ENCODE measurements around the gene BEND7. TPM values are rescaled to one million over a fixed set of nuclear protein-coding genes. Genes with fewer than 3 reads are reported as not detected.

BEND7 gene
- polyA plus RNA-seq, 1 donor (not counting 4 experiments of a cell fraction or from before 2014, with no cell fraction given), result 4.4 TPM

DNA sequence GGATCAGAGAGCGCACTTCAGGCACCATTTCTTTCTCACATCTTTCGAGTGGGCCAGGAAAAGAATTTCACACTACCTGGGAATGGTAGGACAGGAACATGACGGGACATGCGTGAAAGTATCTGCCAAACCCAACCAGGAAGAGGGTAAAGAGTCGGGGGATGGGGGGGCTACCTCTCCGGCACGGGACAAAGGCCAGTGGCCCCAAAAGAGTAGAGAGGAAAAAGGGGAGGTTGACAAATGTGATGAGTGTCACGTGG, 830 bp upstream of the BEND7 start:
- peak overlapping the region; percentile 56 for H3K4me2 ChIP-seq (ENCODE audit: control insufficient read depth, extremely low read depth, insufficient read depth, low read depth, low read length)

DNA sequence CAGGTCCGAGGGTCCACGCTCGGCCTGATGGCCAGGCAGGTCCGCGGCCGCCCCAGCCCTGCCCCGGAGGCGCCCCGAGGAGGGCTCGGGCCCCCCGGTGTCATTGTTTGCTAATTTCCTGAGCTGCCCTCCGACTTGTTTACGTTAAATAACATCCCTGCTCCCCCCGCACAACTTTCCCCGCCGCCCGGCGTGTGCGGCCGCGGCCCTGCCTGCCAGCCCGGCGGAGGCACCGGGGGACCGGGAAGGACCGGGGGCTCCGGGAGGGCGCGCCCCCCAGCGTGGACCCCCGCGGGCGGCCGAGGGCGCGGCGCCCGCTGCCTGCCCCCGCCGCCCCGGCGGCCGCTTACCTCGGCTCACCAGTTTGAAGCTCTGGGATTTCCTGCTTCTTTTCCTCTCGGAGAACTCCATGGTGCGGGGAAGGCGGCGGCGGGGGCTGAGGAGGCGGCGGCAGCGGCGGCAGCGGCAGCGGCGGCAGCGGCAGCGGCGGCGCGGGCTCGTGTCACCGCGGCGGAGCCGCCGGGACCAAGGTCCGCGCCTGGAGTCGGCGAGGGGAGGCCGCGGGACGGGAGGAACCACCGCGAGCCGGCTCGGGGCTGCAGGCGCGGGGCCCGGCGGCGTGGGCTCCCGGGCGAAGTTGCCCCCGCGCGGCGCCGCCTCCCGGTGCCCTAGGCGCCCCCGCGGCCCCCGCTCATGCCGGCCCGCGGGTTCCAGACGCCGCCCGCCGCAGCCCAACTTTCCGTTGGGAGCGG, 515 bp downstream of the BEND7 start:
- H3K4me2 ChIP-seq (ENCODE audit: control insufficient read depth, extremely low read depth, insufficient read depth, low read depth, low read length), result peak overlapping the region; percentile 82
- no peaks in the 10 kb centered on the region for H4K20me1 ChIP-seq (ENCODE audit: control insufficient read depth, extremely low read depth, insufficient read depth, low read length)
- no peaks in the 10 kb centered on the region for H3K27me3 ChIP-seq (ENCODE audit: control insufficient read depth, extremely low read depth, insufficient read depth, low read length)
- no peaks in the 10 kb centered on the region for H3K9me3 ChIP-seq (ENCODE audit: control insufficient read depth, low read depth, low read length)
- H3K9ac ChIP-seq (ENCODE audit: control insufficient read depth, extremely low read depth, insufficient read depth, low read length), result peak overlapping the region; percentile 50
- H3K79me2 ChIP-seq (ENCODE audit: control insufficient read depth, insufficient read depth, low read length), result no peaks in the 10 kb centered on the region
- no peak overlapping the region for H3K27ac ChIP-seq (ENCODE audit: control insufficient read depth, insufficient read depth, low read length)
- no peaks in the 10 kb centered on the region for H3K36me3 ChIP-seq (ENCODE audit: control insufficient read depth in 2 of 2, extremely low read depth in 1 of 2, insufficient read depth in 2 of 2, low read length in 2 of 2)
- H3K4me3 ChIP-seq (ENCODE audit: control insufficient read depth in 2 of 3, extremely low read depth in 1 of 3, insufficient read depth in 2 of 3, low read depth in 1 of 3, low read length in 3 of 3), result peak overlapping the region; percentile 49 to 77 (median 71)
- H3K9me1 ChIP-seq (ENCODE audit: control insufficient read depth, extremely low read depth, insufficient read depth, low read length), result no peaks in the 10 kb centered on the region
- dilution Hi-C loops (cut with MboI; ENCODE audit: extremely low pct_ligation_motif_present, low sequenced_read_pairs), result no loop called here
- H2AFZ ChIP-seq (ENCODE audit: control insufficient read depth, low read length), result peak overlapping the region; percentile 39
- DNase-seq (ENCODE audit: low read depth, low spot score), result no peak
- no peak for FAIRE-seq
- no peak for TF ChIP-seq CTCF (optimal IDR thresholded peaks at IDR 0.05 in 1 of 3, IDR thresholded peaks at IDR 0.05 in 1 of 3, conservative IDR thresholded peaks at IDR 0.05 in 1 of 3; ENCODE audit: extremely low read depth in 1 of 3, insufficient read depth in 2 of 3, low read length in 3 of 3)
- no peak for TF ChIP-seq EZH2 (IDR thresholded peaks at IDR 0.05; ENCODE audit: low read length)
- peaks cover 20% of the 10 kb centered on the region for H3K4me1 ChIP-seq (ENCODE audit: control insufficient read depth, extremely low read depth, insufficient read depth, low read length)

More for the DNA sequence above, 830 bp upstream of the BEND7 start:
- H3K27me3 ChIP-seq (ENCODE audit: control insufficient read depth, extremely low read depth, insufficient read depth, low read length), result no peaks in the 10 kb centered on the region
- FAIRE-seq (no peak), DNase-seq (ENCODE audit: low read depth, low spot score) (no peak)
- peak overlapping the region; percentile 61 for H2AFZ ChIP-seq (ENCODE audit: control insufficient read depth, low read length)
- dilution Hi-C loops (cut with MboI; ENCODE audit: extremely low pct_ligation_motif_present, low sequenced_read_pairs), result no loop called here
- no peak for TF ChIP-seq EZH2 (IDR thresholded peaks at IDR 0.05; ENCODE audit: low read length)
- no peak for TF ChIP-seq CTCF (optimal IDR thresholded peaks at IDR 0.05 in 1 of 3, IDR thresholded peaks at IDR 0.05 in 1 of 3, conservative IDR thresholded peaks at IDR 0.05 in 1 of 3; ENCODE audit: extremely low read depth in 1 of 3, insufficient read depth in 2 of 3, low read length in 3 of 3)
- H3K9ac ChIP-seq (ENCODE audit: control insufficient read depth, extremely low read depth, insufficient read depth, low read length), result no peak overlapping the region
- no peaks in the 10 kb centered on the region for H3K9me3 ChIP-seq (ENCODE audit: control insufficient read depth, low read depth, low read length)
- peak overlapping the region in 2 of 3 experiments; percentile 56 to 65 for H3K4me3 ChIP-seq (ENCODE audit: control insufficient read depth in 2 of 3, extremely low read depth in 1 of 3, insufficient read depth in 2 of 3, low read depth in 1 of 3, low read length in 3 of 3)
- H3K9me1 ChIP-seq (ENCODE audit: control insufficient read depth, extremely low read depth, insufficient read depth, low read length), result no peaks in the 10 kb centered on the region
- no peaks in the 10 kb centered on the region for H4K20me1 ChIP-seq (ENCODE audit: control insufficient read depth, extremely low read depth, insufficient read depth, low read length)
- H3K27ac ChIP-seq (ENCODE audit: control insufficient read depth, insufficient read depth, low read length), result no peak overlapping the region
- H3K4me1 ChIP-seq (ENCODE audit: control insufficient read depth, extremely low read depth, insufficient read depth, low read length), result peaks cover 20% of the 10 kb centered on the region
- no peaks in the 10 kb centered on the region for H3K79me2 ChIP-seq (ENCODE audit: control insufficient read depth, insufficient read depth, low read length)
- no peaks in the 10 kb centered on the region for H3K36me3 ChIP-seq (ENCODE audit: control insufficient read depth in 2 of 2, extremely low read depth in 1 of 2, insufficient read depth in 2 of 2, low read length in 2 of 2)
